KMS-11 (cell line): ENCODE measurements around the gene PABPC1L.

ENCODE experiments used
- H2AFZ ChIP-seq: fragments of 200-600 bp; sonication (generic); 2 replicates; pipeline ENCODE4 v1.6.1; 2016; ENCODE audit warnings: antibody characterized with exemption, mixed run types, low read depth
- H3K27ac ChIP-seq: fragments of 200-600 bp; sonication (generic); 2 replicates; pipeline ENCODE4 v1.6.1; 2016; ENCODE audit warnings: mild to moderate bottlenecking, mixed run types
- H3K27me3 ChIP-seq: fragments of 200-600 bp; sonication (generic); 2 replicates; pipeline ENCODE4 v1.6.1; 2017; ENCODE audit warnings: mild to moderate bottlenecking, low read depth, mixed run types, moderate library complexity; ENCODE audit not compliant: insufficient read depth
- H3K36me3 ChIP-seq: fragments of 200-600 bp; sonication (generic); 2 replicates; pipeline ENCODE4 v1.6.1; 2017; ENCODE audit warnings: mild to moderate bottlenecking, mixed run types; ENCODE audit not compliant: insufficient read depth
- H3K4me1 ChIP-seq: fragments of 200-600 bp; sonication (generic); 2 replicates; pipeline ENCODE4 v1.6.1; 2016; ENCODE audit warnings: mild to moderate bottlenecking, low read depth, mixed run types; ENCODE audit not compliant: poor library complexity, severe bottlenecking
- H3K4me2 ChIP-seq: fragments of 200-600 bp; sonication (generic); 2 replicates; pipeline ENCODE4 v1.7.0; 2016; ENCODE audit warnings: mild to moderate bottlenecking, mixed run types
- H3K4me3 ChIP-seq: fragments of 200-600 bp; sonication (generic); IDR thresholded peaks from 2 replicates; pipeline ENCODE4 v1.6.1; 2017; ENCODE audit warnings: low read depth, low read length, mixed read lengths; ENCODE audit not compliant: insufficient read depth
- H3K79me2 ChIP-seq: fragments of 200-600 bp; sonication (generic); 2 replicates; pipeline ENCODE4 v1.6.1; 2016; ENCODE audit warnings: low read depth, mixed run types; ENCODE audit not compliant: insufficient read depth
- H3K9ac ChIP-seq: fragments of 200-600 bp; sonication (generic); 2 replicates; pipeline ENCODE4 v1.6.1; 2016; ENCODE audit warnings: mild to moderate bottlenecking, mixed run types
- H4K20me1 ChIP-seq: fragments of 200-600 bp; sonication (generic); 2 replicates; pipeline ENCODE4 v1.6.1; 2016; ENCODE audit warnings: mild to moderate bottlenecking, mixed run types; ENCODE audit not compliant: insufficient read depth
- TF ChIP-seq, protein P1 (sequence below): fragments of 200-600 bp; sonication (generic); conservative IDR thresholded peaks from 2 replicates; pipeline ENCODE4 v1.6.1; 2017; ENCODE audit warnings: low read depth, mild to moderate bottlenecking, antibody characterized with exemption, low read length, moderate library complexity, mixed read lengths

PABPC1L gene

DNA sequence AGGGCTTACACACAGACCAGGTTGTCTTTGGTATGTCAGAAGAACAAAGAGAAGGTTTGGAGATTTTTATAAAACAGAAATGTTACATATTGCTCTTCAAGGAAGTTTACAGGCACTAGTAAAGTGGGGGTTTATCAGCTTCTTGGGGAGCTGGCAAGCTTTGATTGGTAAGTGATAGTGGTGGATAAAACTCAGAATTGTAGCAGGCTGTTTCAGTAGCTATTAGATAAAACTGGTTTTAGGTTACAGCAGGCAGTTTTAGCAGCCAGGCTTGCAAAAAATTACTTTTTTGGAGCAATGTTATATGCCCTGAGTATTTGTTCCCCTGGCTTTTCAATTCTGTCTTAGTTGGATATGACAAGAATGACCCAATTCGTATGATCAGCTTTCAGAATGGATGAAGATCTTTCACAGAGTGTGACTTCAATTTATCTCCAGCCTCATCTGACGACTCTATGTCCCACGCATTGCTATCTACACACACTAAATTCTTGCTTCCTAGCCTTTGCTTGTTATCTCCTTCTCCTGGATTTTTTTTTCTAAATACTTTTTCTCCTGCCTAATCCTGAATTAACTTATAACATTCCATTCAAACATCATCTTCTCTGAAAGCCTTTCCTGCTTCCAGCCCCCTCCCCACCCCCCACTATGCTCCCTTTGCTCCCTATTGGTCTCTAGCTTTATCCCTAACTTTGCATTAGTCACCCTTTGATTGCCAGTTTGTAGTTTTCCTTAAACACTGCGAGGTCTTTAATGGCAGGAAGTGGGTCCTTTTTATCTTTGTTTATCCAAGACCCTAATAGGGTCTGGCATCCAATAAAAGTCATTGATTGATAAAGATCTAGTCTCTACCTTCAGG is 51.4 kb downstream of the PABPC1L start:
- peak overlapping the region; percentile 51 for H3K27ac ChIP-seq
- TF ChIP-seq, protein P1, sequence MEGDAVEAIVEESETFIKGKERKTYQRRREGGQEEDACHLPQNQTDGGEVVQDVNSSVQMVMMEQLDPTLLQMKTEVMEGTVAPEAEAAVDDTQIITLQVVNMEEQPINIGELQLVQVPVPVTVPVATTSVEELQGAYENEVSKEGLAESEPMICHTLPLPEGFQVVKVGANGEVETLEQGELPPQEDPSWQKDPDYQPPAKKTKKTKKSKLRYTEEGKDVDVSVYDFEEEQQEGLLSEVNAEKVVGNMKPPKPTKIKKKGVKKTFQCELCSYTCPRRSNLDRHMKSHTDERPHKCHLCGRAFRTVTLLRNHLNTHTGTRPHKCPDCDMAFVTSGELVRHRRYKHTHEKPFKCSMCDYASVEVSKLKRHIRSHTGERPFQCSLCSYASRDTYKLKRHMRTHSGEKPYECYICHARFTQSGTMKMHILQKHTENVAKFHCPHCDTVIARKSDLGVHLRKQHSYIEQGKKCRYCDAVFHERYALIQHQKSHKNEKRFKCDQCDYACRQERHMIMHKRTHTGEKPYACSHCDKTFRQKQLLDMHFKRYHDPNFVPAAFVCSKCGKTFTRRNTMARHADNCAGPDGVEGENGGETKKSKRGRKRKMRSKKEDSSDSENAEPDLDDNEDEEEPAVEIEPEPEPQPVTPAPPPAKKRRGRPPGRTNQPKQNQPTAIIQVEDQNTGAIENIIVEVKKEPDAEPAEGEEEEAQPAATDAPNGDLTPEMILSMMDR, result no peak
- peaks cover 69% of the 10 kb centered on the region for H3K4me1 ChIP-seq
- H3K4me2 ChIP-seq, result peak overlapping the region; percentile 97
- H2AFZ ChIP-seq, result peak overlapping the region; percentile 80; the same call in 1 of the 2 replicates
- no peak overlapping the region for H3K4me3 ChIP-seq
- H3K9ac ChIP-seq, result peak overlapping the region; percentile 54; the same call in 1 of the 2 replicates
- H3K27me3 ChIP-seq, result no peaks in the 10 kb centered on the region
- peaks cover under 1% of the 10 kb centered on the region; the same call in 1 of the 2 replicates for H3K36me3 ChIP-seq
- peaks cover 42% of the 10 kb centered on the region for H3K79me2 ChIP-seq
- H4K20me1 ChIP-seq, result no peaks in the 10 kb centered on the region

DNA sequence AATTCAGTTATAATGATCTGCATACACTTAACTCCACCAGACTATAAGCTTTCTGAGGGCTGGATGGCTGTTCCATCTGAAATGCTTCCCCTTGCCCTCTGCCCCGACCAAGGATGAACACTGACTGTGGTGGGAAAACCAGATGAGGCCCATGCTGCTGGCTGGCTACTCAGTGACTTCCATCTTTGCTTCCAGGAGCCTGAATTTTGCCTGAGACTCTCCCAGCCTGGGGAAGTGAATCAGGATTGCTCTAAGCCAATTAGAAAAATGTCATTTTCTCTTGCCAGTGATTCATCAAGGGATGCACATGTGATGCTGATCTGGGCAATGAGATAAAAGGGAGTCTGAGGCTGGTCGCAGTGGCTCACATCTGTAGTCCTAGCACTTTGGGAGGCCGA is 52.0 kb downstream of the PABPC1L start:
- H3K4me2 ChIP-seq, result no peak overlapping the region
- no peak overlapping the region for H3K4me3 ChIP-seq
- H2AFZ ChIP-seq, result no peak overlapping the region
- no peaks in the 10 kb centered on the region for H3K36me3 ChIP-seq
- H3K9ac ChIP-seq, result no peak overlapping the region
- no peaks in the 10 kb centered on the region for H3K27me3 ChIP-seq
- no peak overlapping the region for H3K27ac ChIP-seq
- H4K20me1 ChIP-seq, result no peaks in the 10 kb centered on the region
- H3K4me1 ChIP-seq, result peaks cover 69% of the 10 kb centered on the region
- TF ChIP-seq, protein P1, result no peak
- peaks cover 44% of the 10 kb centered on the region for H3K79me2 ChIP-seq

DNA sequence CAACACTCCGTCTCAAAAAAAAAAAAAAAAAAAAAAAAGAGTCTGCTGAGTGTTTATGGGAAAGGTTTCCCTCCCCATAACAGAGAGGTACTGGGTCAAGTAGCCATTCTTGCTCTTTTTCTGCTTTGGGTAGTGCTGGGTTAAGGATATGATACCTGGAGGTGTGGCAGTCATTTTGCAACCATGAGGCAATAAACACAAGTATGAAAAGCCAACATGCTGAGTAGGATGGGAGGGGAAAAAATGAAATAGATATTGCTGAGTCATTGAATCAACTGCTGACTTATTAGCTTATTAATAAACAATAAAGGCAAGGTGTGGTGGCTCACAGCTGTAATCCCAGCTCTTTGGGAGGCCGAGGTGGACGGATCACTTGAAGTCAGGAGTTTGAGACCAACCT is 52.6 kb downstream of the PABPC1L start:
- peaks cover 44% of the 10 kb centered on the region for H3K79me2 ChIP-seq
- H4K20me1 ChIP-seq, result no peaks in the 10 kb centered on the region
- peak overlapping the region; percentile 23; the same call in 1 of the 2 replicates for H3K4me2 ChIP-seq
- H2AFZ ChIP-seq, result no peak overlapping the region
- no peak overlapping the region for H3K27ac ChIP-seq
- H3K4me3 ChIP-seq, result no peak overlapping the region
- TF ChIP-seq, protein P1, result no peak
- H3K4me1 ChIP-seq, result peaks cover 71% of the 10 kb centered on the region
- no peaks in the 10 kb centered on the region for H3K27me3 ChIP-seq
- no peaks in the 10 kb centered on the region for H3K36me3 ChIP-seq
- no peak overlapping the region for H3K9ac ChIP-seq

DNA sequence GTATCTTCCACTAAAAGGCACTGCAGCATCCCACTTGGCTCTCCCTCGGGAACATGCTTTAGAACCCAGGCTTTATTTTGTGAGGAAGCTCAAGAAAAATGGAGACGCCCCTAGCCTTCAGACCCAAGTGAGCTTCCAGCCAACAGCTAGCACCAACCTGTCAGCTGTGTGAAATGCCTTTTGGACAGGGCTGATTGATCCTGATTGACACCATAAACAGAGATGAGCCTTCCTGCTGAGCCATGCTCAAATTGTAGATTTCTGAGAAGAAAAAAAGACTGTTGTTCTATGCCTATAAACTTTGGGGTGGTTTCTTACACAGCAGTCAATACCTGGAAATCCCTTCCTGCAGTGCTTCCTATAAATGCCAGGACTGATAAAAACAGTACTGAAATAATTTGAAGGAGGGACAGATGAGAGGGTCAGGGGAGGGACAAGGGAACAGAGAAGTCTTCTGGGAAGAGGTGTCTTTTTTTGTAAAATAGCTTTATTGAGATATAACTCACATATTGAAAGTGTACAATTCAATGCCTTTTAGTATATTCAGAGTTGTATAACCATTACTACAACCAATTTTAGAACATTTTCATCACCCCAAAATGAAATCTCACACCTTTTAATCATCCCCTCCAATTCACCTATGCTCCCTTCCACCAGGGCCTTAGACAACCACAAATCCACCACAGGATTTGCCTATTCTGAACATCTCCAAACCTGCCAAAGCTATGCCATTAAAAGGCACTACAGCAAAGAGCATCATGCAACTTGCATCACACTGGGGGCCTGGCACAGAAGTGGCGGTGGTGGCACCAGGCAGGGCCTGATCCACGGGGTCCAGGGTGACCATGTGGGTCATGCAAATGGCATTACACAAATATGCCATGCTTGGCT is 53.7 kb downstream of the PABPC1L start:
- Histone ChIP-seq H3K27me3 (no peaks in the 10 kb centered on the region), H3K4me2 (peak overlapping the region; percentile 23; the same call in 1 of the 2 replicates), H3K4me1 (peaks cover 76% of the 10 kb centered on the region)

More for the DNA sequence above, 53.7 kb downstream of the PABPC1L start:
- Histone ChIP-seq H4K20me1 (no peaks in the 10 kb centered on the region), H3K4me3 (no peak overlapping the region), H3K27ac (no peak overlapping the region), H3K9ac (no peak overlapping the region), H3K79me2 (peaks cover 44% of the 10 kb centered on the region), H2AFZ (peak overlapping the region; percentile 11; the same call in 1 of the 2 replicates), H3K36me3 (no peaks in the 10 kb centered on the region)
- TF ChIP-seq, protein P1, result no peak
